HepG2 (cell line): ENCODE measurements around the gene PCDHGB1.

Experiments used
- CEBPB ChIP-seq: IDR thresholded peaks from 2 replicates; pipeline ENCODE4 v1.6.1; 2011; ENCODE audit warnings: low read depth, low read length, improper control_type of control experiment, borderline replicate concordance
- EP300 ChIP-seq, 3 experiments: sonication (generic) in 1 of 3; formaldehyde crosslinking in 1 of 3; IDR thresholded peaks; 2 replicates each; pipeline versions ENCODE4 v1.5.1 to v1.6.1; 2011 to 2020; ENCODE audit warnings: low read depth in 2 of 3, low read length in 2 of 3, borderline replicate concordance in 1 of 3, improper control_type of control experiment in 1 of 3, mild to moderate bottlenecking in 1 of 3, missing genetic modification reagents in 1 of 3, moderate library complexity in 1 of 3
- MAFF ChIP-seq: IDR thresholded peaks from 2 replicates; pipeline ENCODE4 v1.6.1; 2011; ENCODE audit warnings: low read depth, low read length, improper control_type of control experiment
- NFIB ChIP-seq: sonication (generic); formaldehyde crosslinking; IDR thresholded peaks from 2 replicates; pipeline ENCODE4 v1.9.0; 2021; ENCODE audit warnings: missing genetic modification reagents, mild to moderate bottlenecking, borderline replicate concordance
- NFIC ChIP-seq: IDR thresholded peaks from 2 replicates; pipeline ENCODE4 v1.6.1; 2012; ENCODE audit warnings: mild to moderate bottlenecking, low read length, inconsistent platforms
- NR3C1 ChIP-seq: sonication (generic); formaldehyde crosslinking; IDR thresholded peaks from 2 replicates; pipeline ENCODE4 v1.4.0; 2020; ENCODE audit warnings: missing genetic modification reagents
- RAD21 ChIP-seq: fragments of 450-650 bp; formaldehyde crosslinking; IDR thresholded peaks from 2 replicates; pipeline ENCODE4 v1.5.0; 2020; ENCODE audit warnings: mild to moderate bottlenecking
- YY1 ChIP-seq: IDR thresholded peaks from 2 replicates; pipeline ENCODE4 v1.6.1; 2011; ENCODE audit warnings: low read length, low read depth, moderate library complexity, mild to moderate bottlenecking; ENCODE audit not compliant: insufficient read depth, insufficient replicate concordance
- ZNF235 ChIP-seq: sonication (generic); formaldehyde crosslinking; IDR thresholded peaks from 2 replicates; pipeline ENCODE4 v1.8.1; 2023; ENCODE audit warnings: mild to moderate bottlenecking, missing genetic modification reagents, borderline replicate concordance
- ZNF747 ChIP-seq: sonication (generic); formaldehyde crosslinking; IDR thresholded peaks from 2 replicates; pipeline ENCODE4 v1.8.1; 2023; ENCODE audit warnings: missing genetic modification reagents, mild to moderate bottlenecking, borderline replicate concordance
- TF ChIP-seq, protein P1 (sequence below): sonication (generic); formaldehyde crosslinking; IDR thresholded peaks from 2 replicates; pipeline ENCODE4 v1.8.0; 2022; ENCODE audit warnings: low read depth, missing genetic modification reagents
- TF ChIP-seq, protein P2 (sequence below): sonication (generic); formaldehyde crosslinking; IDR thresholded peaks from 2 replicates; pipeline ENCODE4 v1.5.0; 2020; ENCODE audit warnings: mild to moderate bottlenecking, missing genetic modification reagents, moderate library complexity
- TF ChIP-seq, protein P3 (sequence below): sonication (generic); formaldehyde crosslinking; conservative IDR thresholded peaks from 2 replicates; pipeline ENCODE4 v1.5.0; 2020; ENCODE audit warnings: missing genetic modification reagents
- TF ChIP-seq, protein P4 (sequence below): sonication (generic); formaldehyde crosslinking; IDR thresholded peaks from 2 replicates; pipeline ENCODE4 v1.4.0; 2020; ENCODE audit warnings: missing genetic modification reagents, borderline replicate concordance

DNA sequence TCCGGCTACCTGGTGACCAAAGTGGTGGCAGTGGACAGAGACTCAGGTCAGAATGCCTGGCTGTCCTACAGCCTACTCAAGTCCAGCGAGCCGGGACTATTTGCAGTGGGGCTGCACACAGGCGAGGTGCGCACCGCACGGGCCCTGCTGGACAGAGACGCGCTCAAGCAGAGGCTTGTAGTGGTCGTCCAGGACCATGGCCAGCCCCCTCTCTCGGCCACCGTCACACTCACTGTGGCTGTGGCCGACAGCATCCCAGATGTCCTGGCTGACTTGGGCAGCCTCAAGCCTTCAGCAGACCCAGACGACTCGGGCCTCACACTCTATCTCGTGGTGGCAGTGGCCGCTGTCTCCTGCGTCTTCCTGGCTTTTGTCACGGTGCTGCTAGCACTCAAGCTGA is 7.1 kb downstream of the PCDHGB1 start:
- TF ChIP-seq EP300 (IDR thresholded peaks at IDR 0.05; ENCODE audit: low read depth in 2 of 2, low read length in 2 of 2) (no peak), EP300 (CRISPR knock-in tag; IDR thresholded peaks at IDR 0.05; ENCODE audit: borderline replicate concordance) (no peak), ZNF747 (no peak), MAFF (no peak), ZNF235 (no peak), RAD21 (CRISPR knock-in tag) (no peak), NFIC (no peak), NFIB (CRISPR knock-in tag) (no peak), NR3C1 (CRISPR knock-in tag) (no peak), YY1 (no peak), CEBPB (no peak)
- TF ChIP-seq, protein P1, sequence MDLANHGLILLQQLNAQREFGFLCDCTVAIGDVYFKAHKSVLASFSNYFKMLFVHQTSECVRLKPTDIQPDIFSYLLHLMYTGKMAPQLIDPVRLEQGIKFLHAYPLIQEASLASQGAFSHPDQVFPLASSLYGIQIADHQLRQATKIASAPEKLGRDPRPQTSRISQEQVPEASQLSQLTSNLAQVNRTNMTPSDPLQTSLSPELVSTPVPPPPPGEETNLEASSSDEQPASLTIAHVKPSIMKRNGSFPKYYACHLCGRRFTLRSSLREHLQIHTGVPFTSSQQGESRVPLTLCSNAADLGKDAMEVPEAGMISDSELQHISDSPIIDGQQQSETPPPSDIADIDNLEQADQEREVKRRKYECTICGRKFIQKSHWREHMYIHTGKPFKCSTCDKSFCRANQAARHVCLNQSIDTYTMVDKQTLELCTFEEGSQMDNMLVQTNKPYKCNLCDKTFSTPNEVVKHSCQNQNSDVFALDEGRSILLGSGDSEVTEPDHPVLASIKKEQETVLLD (CRISPR knock-in tag) = no peak
- TF ChIP-seq, protein P2, sequence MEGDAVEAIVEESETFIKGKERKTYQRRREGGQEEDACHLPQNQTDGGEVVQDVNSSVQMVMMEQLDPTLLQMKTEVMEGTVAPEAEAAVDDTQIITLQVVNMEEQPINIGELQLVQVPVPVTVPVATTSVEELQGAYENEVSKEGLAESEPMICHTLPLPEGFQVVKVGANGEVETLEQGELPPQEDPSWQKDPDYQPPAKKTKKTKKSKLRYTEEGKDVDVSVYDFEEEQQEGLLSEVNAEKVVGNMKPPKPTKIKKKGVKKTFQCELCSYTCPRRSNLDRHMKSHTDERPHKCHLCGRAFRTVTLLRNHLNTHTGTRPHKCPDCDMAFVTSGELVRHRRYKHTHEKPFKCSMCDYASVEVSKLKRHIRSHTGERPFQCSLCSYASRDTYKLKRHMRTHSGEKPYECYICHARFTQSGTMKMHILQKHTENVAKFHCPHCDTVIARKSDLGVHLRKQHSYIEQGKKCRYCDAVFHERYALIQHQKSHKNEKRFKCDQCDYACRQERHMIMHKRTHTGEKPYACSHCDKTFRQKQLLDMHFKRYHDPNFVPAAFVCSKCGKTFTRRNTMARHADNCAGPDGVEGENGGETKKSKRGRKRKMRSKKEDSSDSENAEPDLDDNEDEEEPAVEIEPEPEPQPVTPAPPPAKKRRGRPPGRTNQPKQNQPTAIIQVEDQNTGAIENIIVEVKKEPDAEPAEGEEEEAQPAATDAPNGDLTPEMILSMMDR (CRISPR knock-in tag) = no peak
- TF ChIP-seq, protein P3, sequence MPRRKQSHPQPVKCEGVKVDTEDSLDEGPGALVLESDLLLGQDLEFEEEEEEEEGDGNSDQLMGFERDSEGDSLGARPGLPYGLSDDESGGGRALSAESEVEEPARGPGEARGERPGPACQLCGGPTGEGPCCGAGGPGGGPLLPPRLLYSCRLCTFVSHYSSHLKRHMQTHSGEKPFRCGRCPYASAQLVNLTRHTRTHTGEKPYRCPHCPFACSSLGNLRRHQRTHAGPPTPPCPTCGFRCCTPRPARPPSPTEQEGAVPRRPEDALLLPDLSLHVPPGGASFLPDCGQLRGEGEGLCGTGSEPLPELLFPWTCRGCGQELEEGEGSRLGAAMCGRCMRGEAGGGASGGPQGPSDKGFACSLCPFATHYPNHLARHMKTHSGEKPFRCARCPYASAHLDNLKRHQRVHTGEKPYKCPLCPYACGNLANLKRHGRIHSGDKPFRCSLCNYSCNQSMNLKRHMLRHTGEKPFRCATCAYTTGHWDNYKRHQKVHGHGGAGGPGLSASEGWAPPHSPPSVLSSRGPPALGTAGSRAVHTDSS (CRISPR knock-in tag) = no peak
- TF ChIP-seq, protein P4, sequence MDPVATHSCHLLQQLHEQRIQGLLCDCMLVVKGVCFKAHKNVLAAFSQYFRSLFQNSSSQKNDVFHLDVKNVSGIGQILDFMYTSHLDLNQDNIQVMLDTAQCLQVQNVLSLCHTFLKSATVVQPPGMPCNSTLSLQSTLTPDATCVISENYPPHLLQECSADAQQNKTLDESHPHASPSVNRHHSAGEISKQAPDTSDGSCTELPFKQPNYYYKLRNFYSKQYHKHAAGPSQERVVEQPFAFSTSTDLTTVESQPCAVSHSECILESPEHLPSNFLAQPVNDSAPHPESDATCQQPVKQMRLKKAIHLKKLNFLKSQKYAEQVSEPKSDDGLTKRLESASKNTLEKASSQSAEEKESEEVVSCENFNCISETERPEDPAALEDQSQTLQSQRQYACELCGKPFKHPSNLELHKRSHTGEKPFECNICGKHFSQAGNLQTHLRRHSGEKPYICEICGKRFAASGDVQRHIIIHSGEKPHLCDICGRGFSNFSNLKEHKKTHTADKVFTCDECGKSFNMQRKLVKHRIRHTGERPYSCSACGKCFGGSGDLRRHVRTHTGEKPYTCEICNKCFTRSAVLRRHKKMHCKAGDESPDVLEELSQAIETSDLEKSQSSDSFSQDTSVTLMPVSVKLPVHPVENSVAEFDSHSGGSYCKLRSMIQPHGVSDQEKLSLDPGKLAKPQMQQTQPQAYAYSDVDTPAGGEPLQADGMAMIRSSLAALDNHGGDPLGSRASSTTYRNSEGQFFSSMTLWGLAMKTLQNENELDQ = no peak
